ENCODE measurements around the gene LARGE1.

GRCh38 chr22:33577862-33578411 lies 342.3 kb downstream of the LARGE1 start:
- TF ChIP-seq, protein P1, sequence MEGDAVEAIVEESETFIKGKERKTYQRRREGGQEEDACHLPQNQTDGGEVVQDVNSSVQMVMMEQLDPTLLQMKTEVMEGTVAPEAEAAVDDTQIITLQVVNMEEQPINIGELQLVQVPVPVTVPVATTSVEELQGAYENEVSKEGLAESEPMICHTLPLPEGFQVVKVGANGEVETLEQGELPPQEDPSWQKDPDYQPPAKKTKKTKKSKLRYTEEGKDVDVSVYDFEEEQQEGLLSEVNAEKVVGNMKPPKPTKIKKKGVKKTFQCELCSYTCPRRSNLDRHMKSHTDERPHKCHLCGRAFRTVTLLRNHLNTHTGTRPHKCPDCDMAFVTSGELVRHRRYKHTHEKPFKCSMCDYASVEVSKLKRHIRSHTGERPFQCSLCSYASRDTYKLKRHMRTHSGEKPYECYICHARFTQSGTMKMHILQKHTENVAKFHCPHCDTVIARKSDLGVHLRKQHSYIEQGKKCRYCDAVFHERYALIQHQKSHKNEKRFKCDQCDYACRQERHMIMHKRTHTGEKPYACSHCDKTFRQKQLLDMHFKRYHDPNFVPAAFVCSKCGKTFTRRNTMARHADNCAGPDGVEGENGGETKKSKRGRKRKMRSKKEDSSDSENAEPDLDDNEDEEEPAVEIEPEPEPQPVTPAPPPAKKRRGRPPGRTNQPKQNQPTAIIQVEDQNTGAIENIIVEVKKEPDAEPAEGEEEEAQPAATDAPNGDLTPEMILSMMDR (IDR thresholded peaks at IDR 0.05; ENCODE audit: low read length) = no peak
- TF ChIP-seq EZH2 (IDR thresholded peaks at IDR 0.05; ENCODE audit: borderline replicate concordance, low read length) = no peak
